ENCODE results near the gene SLCO4C1. TPM values are rescaled to one million over a fixed set of nuclear protein-coding genes. Genes with fewer than 3 reads are reported as not detected.

Gene SLCO4C1
- polyA plus RNA-seq, 1 donor from 2014 or later, result 0.12 TPM

DNA sequence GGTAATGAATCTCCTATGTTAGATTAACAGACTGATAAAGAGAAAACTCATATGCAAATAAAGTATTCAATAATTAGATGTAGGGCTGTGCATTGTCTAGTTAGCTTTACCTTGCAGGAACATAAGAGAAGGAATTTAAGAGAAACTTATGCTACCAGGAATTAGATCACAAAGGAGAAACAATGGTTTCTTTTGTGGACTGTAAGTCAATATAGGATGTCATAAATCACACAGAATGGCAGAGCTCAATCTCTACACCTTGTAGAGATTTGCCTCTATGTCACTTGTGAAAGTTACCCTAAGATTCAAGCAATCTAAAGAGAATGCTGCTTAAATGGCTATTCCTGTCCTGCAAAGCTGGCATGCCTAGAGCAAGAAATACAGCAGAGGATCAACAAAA is 26.0 kb downstream of the SLCO4C1 start:
- Histone ChIP-seq H3K4me3 (ENCODE audit: low read length) (no peak overlapping the region), H3K79me2 (replicated peaks; ENCODE audit: insufficient read depth, low read length) (no peaks in the 10 kb centered on the region), H3K9me3 (ENCODE audit: low read length) (no peaks in the 10 kb centered on the region), H4K20me1 (ENCODE audit: insufficient read depth) (no peaks in the 10 kb centered on the region), H2AFZ (ENCODE audit: low read depth, low read length) (no peak overlapping the region), H3K27me3 (ENCODE audit: insufficient read depth, low read depth, low read length) (no peaks in the 10 kb centered on the region), H3K4me2 (ENCODE audit: low read length) (no peak overlapping the region), H3F3A (ENCODE audit: insufficient read depth, low read length, poor library complexity, severe bottlenecking) (no peaks in the 10 kb centered on the region), H3K9me2 (ENCODE audit: insufficient read depth, low read length) (no peaks in the 10 kb centered on the region), H3K9ac (ENCODE audit: low read length) (no peak overlapping the region), H3K36me3 (ENCODE audit: insufficient read depth, low read length) (no peaks in the 10 kb centered on the region), H3K27ac (ENCODE audit: low read length) (no peak overlapping the region)
- no peak for TF ChIP-seq EP300 (conservative IDR thresholded peaks at IDR 0.05; ENCODE audit: poor library complexity, severe bottlenecking)
- TF ChIP-seq, protein P1, sequence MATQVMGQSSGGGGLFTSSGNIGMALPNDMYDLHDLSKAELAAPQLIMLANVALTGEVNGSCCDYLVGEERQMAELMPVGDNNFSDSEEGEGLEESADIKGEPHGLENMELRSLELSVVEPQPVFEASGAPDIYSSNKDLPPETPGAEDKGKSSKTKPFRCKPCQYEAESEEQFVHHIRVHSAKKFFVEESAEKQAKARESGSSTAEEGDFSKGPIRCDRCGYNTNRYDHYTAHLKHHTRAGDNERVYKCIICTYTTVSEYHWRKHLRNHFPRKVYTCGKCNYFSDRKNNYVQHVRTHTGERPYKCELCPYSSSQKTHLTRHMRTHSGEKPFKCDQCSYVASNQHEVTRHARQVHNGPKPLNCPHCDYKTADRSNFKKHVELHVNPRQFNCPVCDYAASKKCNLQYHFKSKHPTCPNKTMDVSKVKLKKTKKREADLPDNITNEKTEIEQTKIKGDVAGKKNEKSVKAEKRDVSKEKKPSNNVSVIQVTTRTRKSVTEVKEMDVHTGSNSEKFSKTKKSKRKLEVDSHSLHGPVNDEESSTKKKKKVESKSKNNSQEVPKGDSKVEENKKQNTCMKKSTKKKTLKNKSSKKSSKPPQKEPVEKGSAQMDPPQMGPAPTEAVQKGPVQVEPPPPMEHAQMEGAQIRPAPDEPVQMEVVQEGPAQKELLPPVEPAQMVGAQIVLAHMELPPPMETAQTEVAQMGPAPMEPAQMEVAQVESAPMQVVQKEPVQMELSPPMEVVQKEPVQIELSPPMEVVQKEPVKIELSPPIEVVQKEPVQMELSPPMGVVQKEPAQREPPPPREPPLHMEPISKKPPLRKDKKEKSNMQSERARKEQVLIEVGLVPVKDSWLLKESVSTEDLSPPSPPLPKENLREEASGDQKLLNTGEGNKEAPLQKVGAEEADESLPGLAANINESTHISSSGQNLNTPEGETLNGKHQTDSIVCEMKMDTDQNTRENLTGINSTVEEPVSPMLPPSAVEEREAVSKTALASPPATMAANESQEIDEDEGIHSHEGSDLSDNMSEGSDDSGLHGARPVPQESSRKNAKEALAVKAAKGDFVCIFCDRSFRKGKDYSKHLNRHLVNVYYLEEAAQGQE (IDR thresholded peaks at IDR 0.05; ENCODE audit: borderline replicate concordance), result no peak
- no peak for TF ChIP-seq EZH2 (IDR thresholded peaks at IDR 0.05; ENCODE audit: borderline replicate concordance, insufficient read depth, low read length, poor library complexity, severe bottlenecking)
- TF ChIP-seq MXI1 (conservative IDR thresholded peaks at IDR 0.05; ENCODE audit: poor library complexity, severe bottlenecking), result no peak
- TF ChIP-seq CTCF (IDR thresholded peaks at IDR 0.05; ENCODE audit: poor library complexity, severe bottlenecking), result no peak
- no peak for TF ChIP-seq POLR2AphosphoS5 (IDR thresholded peaks at IDR 0.05)
- no peak for TF ChIP-seq RAD21 (conservative IDR thresholded peaks at IDR 0.05)
- TF ChIP-seq TAF1 (IDR thresholded peaks at IDR 0.05; ENCODE audit: low read depth), result no peak

DNA sequence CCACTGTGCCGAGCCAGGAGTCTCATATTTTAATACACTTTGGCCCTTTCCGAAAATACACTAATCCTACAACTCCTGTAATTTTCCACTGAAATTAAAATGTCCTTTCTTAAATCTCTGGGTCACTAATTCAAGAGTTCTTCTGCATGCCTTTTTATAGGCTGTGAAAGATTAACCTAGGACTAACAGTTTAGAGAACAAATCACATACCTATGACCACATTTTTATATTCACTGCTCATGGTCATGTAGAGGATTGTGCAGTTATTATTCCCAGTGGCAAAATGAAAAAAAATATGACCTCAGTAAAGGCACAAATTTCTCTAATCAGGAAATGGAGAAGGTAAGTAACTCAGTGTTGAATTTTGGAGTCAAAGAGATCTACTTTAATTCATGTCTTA is 33.4 kb downstream of the SLCO4C1 start:
- Histone ChIP-seq H4K20me1 (ENCODE audit: insufficient read depth) (no peaks in the 10 kb centered on the region), H3F3A (ENCODE audit: insufficient read depth, low read length, poor library complexity, severe bottlenecking) (no peaks in the 10 kb centered on the region), H3K27me3 (ENCODE audit: insufficient read depth, low read depth, low read length) (no peaks in the 10 kb centered on the region), H3K9me3 (ENCODE audit: low read length) (no peaks in the 10 kb centered on the region), H3K36me3 (ENCODE audit: insufficient read depth, low read length) (no peaks in the 10 kb centered on the region), H3K4me2 (ENCODE audit: low read length) (no peak overlapping the region), H3K4me3 (ENCODE audit: low read length) (no peak overlapping the region), H3K27ac (ENCODE audit: low read length) (no peak overlapping the region), H3K79me2 (replicated peaks; ENCODE audit: insufficient read depth, low read length) (no peaks in the 10 kb centered on the region), H3K9ac (ENCODE audit: low read length) (no peak overlapping the region), H2AFZ (ENCODE audit: low read depth, low read length) (no peak overlapping the region), H3K9me2 (ENCODE audit: insufficient read depth, low read length) (peaks cover 3% of the 10 kb centered on the region)
- no peak for TF ChIP-seq RAD21 (conservative IDR thresholded peaks at IDR 0.05)
- TF ChIP-seq CTCF (IDR thresholded peaks at IDR 0.05; ENCODE audit: poor library complexity, severe bottlenecking), result no peak
- TF ChIP-seq SMC3 (conservative IDR thresholded peaks at IDR 0.05; ENCODE audit: poor library complexity), result no peak
- TF ChIP-seq TAF1 (IDR thresholded peaks at IDR 0.05; ENCODE audit: low read depth), result no peak
- no peak for TF ChIP-seq POLR2AphosphoS5 (IDR thresholded peaks at IDR 0.05)
- TF ChIP-seq, protein P1 (IDR thresholded peaks at IDR 0.05; ENCODE audit: borderline replicate concordance), result no peak
- TF ChIP-seq EZH2 (IDR thresholded peaks at IDR 0.05; ENCODE audit: borderline replicate concordance, insufficient read depth, low read length, poor library complexity, severe bottlenecking), result no peak
- TF ChIP-seq MXI1 (conservative IDR thresholded peaks at IDR 0.05; ENCODE audit: poor library complexity, severe bottlenecking), result no peak
- TF ChIP-seq EP300 (conservative IDR thresholded peaks at IDR 0.05; ENCODE audit: poor library complexity, severe bottlenecking), result no peak
